Measurements from ENCODE around the gene ZNF804B. TPM values are rescaled to one million over a fixed set of nuclear protein-coding genes. Genes with fewer than 3 reads are reported as not detected.
"Not testable (repeated sequence)": the region's sequence is repeated elsewhere in the genome, so short reads cannot be mapped to it uniquely, and the experiment has no call there.

ZNF804B gene
- total and polyA plus RNA-seq, 4 experiments from 2014 or later, result not detected

DNA sequence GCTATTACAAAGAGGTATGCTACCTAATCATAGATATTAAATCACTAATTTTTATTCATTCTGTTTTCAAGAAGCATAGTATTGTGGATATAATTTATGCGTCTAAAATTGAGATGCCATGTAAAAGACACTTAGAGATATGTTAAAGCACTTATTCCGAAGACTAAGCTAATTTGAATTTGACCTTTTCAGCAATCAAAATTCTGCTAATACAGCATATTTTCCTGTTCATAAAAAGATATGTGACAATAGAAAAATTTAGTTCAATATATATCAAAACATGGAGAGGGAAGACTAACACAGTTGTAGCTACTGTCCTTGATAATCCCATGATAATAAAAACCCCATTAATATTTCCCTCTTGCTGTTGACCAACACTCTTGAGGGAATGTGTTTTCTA, 422.6 kb downstream of the ZNF804B start:
- ChIA-PET POLR2A (ENCODE audit: partially characterized antibody) (no interaction called here), CTCF (ENCODE audit: partially characterized antibody) (no interaction called here)
- H3K4me1 Mint-ChIP-seq, result no peaks in the 10 kb centered on the region
- no peaks in the 10 kb centered on the region for H3K4me1 ChIP-seq (ENCODE audit: insufficient read depth, low read length)
- intact Hi-C loops (cut with micrococcal nuclease), result no loop called here
- no peak for DNase-seq
- H3K27ac ChIP-seq (ENCODE audit: low read depth, low read length), result no peak overlapping the region
- no peaks in the 10 kb centered on the region for H3K36me3 ChIP-seq (ENCODE audit: insufficient read depth, low read length)
- no peaks in the 10 kb centered on the region for H3K27me3 ChIP-seq (ENCODE audit: insufficient read depth, low read length)
- no peaks in the 10 kb centered on the region for H3K36me3 Mint-ChIP-seq
- H3K4me3 ChIP-seq (ENCODE audit: low read length in 2 of 2), result no peak overlapping the region
- peaks cover 3 to 21% (median 8%) of the 10 kb centered on the region in 8 donors for H3K9me3 Mint-ChIP-seq
- no peaks in the 10 kb centered on the region for H3K27me3 Mint-ChIP-seq
- no peak overlapping the region for H3K27ac Mint-ChIP-seq
- no peaks in the 10 kb centered on the region for H3K9me3 ChIP-seq (ENCODE audit: control insufficient read depth in 1 of 2, low read length in 2 of 2)
- H3K4me3 Mint-ChIP-seq, result no peak overlapping the region

DNA sequence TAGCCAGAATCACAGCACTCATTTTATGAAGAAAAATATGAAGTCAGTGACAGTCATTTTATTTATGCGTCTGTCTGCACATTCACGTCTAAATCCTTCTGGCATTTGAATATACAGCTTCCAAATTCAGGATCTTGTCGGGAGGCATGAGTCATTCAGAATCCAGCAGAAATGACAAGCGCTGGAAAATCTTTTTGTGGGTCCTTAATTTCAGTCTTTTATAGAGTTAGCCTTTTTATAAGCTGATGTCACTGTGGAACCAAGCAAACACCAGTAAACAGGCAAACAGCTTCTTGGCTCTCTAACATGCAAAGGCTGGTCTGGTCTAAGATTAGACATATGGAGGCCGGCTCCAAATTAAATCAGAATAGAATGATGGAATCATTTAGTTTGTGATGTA, 424.2 kb downstream of the ZNF804B start:
- Histone ChIP-seq H3K9me3 (ENCODE audit: control insufficient read depth in 1 of 2, low read length in 2 of 2) (no peaks in the 10 kb centered on the region), H3K27ac (ENCODE audit: low read depth, low read length) (no peak overlapping the region), H3K36me3 (ENCODE audit: insufficient read depth, low read length) (no peaks in the 10 kb centered on the region), H3K4me1 (ENCODE audit: insufficient read depth, low read length) (no peaks in the 10 kb centered on the region), H3K4me3 (ENCODE audit: low read length in 2 of 2) (no peak overlapping the region), H3K27me3 (ENCODE audit: insufficient read depth, low read length) (no peaks in the 10 kb centered on the region)
- intact Hi-C loops (cut with micrococcal nuclease), result no loop called here
- Mint-ChIP-seq H3K4me3 (no peak overlapping the region), H3K27me3 (no peaks in the 10 kb centered on the region), H3K9me3 (peaks cover 3 to 12% (median 8%) of the 10 kb centered on the region in 8 donors), H3K36me3 (no peaks in the 10 kb centered on the region), H3K4me1 (no peaks in the 10 kb centered on the region), H3K27ac (no peak overlapping the region)
- ChIA-PET POLR2A (ENCODE audit: partially characterized antibody) (no interaction called here), CTCF (ENCODE audit: partially characterized antibody) (no interaction called here)
- DNase-seq, result no peak

DNA sequence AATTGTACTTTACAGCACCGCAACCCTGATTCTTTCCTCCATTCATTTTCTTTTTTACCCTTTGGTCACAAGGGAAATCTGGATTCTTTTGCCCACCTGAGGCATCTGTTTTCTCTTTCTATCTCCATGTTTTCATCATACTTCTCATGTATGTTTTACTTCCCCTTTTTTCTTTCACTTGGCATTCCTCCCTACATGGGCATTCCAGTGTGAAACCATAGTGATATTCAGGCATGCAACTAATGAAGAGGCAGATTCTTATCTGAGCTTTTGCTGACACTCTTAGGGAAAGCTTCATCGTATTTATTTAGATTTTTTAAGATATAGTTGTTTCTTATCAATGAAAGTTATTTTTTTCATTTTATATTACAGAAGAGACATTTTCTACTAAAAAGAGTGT, 441.3 kb downstream of the ZNF804B start:
- Mint-ChIP-seq H3K4me3 (no peak overlapping the region), H3K27ac (no peak overlapping the region), H3K27me3 (no peaks in the 10 kb centered on the region), H3K4me1 (no peaks in the 10 kb centered on the region), H3K36me3 (no peaks in the 10 kb centered on the region), H3K9me3 (peaks cover 0 to 8% (median 0%) of the 10 kb centered on the region in 8 donors)
- CTCF ChIA-PET (ENCODE audit: partially characterized antibody), result no interaction called here
- no peaks in the 10 kb centered on the region for H3K36me3 ChIP-seq (ENCODE audit: insufficient read depth, low read length)
- POLR2A ChIA-PET (ENCODE audit: partially characterized antibody), result no interaction called here
- no peaks in the 10 kb centered on the region for H3K27me3 ChIP-seq (ENCODE audit: insufficient read depth, low read length)
- DNase-seq, result no peak
- no peaks in the 10 kb centered on the region for H3K4me1 ChIP-seq (ENCODE audit: insufficient read depth, low read length)
- intact Hi-C loops (cut with micrococcal nuclease), result no loop called here
- H3K9me3 ChIP-seq (ENCODE audit: control insufficient read depth in 1 of 2, low read length in 2 of 2), result no peaks in the 10 kb centered on the region
- H3K27ac ChIP-seq (ENCODE audit: low read depth, low read length), result no peak overlapping the region
- H3K4me3 ChIP-seq (ENCODE audit: low read length in 2 of 2), result no peak overlapping the region

DNA sequence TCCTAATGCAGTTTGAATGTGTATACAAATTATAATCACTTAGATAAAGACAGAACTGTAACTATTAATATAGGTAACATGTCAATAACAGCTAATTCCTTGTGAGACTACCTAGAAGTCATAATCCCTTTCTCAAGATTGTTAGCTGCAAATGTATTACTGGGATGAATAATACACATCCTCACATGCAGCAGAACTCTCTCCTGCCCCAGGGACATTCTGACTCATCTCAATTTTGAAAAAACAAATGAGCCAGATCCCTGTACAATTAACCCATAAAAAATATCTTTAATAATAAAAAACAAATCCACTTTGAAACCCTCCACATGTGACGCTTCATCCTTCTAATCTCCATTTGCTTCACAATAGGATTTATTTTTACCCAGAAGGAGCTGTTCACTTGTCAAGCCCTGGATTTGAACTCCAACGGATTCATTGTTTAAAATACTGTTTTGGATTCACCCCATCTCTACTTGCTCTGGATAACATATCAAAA, 464.4 kb downstream of the ZNF804B start:
- Mint-ChIP-seq H3K27ac (no peak overlapping the region), H3K36me3 (no peaks in the 10 kb centered on the region), H3K4me1 (no peaks in the 10 kb centered on the region), H3K4me3 (no peak overlapping the region), H3K9me3 (peaks cover 0 to 10% (median 3%) of the 10 kb centered on the region in 8 donors), H3K27me3 (no peaks in the 10 kb centered on the region)
- DNase-seq, result no peak
- Histone ChIP-seq H3K4me3 (ENCODE audit: low read length in 2 of 2) (no peak overlapping the region), H3K27ac (ENCODE audit: low read depth, low read length) (no peak overlapping the region), H3K36me3 (ENCODE audit: insufficient read depth, low read length) (no peaks in the 10 kb centered on the region), H3K27me3 (ENCODE audit: insufficient read depth, low read length) (no peaks in the 10 kb centered on the region), H3K9me3 (ENCODE audit: control insufficient read depth in 1 of 2, low read length in 2 of 2) (no peaks in the 10 kb centered on the region), H3K4me1 (ENCODE audit: insufficient read depth, low read length) (no peaks in the 10 kb centered on the region)
- intact Hi-C loops (cut with micrococcal nuclease), result no loop called here
- ChIA-PET POLR2A (ENCODE audit: partially characterized antibody) (no interaction called here), CTCF (ENCODE audit: partially characterized antibody) (no interaction called here)

DNA sequence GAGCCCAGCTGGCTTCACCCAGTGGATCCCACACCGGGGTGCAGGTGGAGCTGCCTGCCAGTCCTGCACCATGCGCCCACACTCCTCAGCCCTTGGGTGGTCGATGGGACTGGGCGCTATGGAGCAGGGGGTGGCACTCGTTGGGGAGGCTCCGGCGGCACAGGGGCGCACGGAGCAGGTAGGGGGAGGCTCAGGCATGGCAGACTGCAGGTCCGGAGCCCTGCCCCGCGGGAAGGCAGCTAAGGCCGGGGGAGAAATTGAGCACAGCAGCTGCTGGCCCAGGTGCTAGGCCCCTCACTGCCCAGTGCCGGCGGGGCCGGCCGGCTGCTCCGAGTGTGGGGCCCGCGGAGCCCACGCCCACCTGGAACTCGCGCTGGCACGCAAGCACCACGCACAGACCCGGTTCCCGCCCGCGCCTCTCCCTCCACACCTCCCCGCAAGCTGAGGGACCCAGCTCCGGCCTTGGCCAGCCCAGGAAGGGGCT, 469.2 kb downstream of the ZNF804B start:
- CTCF ChIA-PET (ENCODE audit: partially characterized antibody); intact Hi-C loops (cut with micrococcal nuclease); H3K9me3 ChIP-seq (ENCODE audit: control insufficient read depth in 1 of 2, low read length in 2 of 2); H3K27ac ChIP-seq (ENCODE audit: low read depth, low read length); H3K36me3 Mint-ChIP-seq; H3K27me3 ChIP-seq (ENCODE audit: insufficient read depth, low read length); H3K36me3 ChIP-seq (ENCODE audit: insufficient read depth, low read length); H3K4me1 Mint-ChIP-seq; H3K27ac Mint-ChIP-seq; H3K4me1 ChIP-seq (ENCODE audit: insufficient read depth, low read length); H3K27me3 Mint-ChIP-seq; POLR2A ChIA-PET (ENCODE audit: partially characterized antibody); DNase-seq; H3K4me3 ChIP-seq (ENCODE audit: low read length in 2 of 2); H3K4me3 Mint-ChIP-seq: not testable (repeated sequence)
- peaks cover 0 to 10% (median 5%) of the 10 kb centered on the region in 8 donors for H3K9me3 Mint-ChIP-seq

DNA sequence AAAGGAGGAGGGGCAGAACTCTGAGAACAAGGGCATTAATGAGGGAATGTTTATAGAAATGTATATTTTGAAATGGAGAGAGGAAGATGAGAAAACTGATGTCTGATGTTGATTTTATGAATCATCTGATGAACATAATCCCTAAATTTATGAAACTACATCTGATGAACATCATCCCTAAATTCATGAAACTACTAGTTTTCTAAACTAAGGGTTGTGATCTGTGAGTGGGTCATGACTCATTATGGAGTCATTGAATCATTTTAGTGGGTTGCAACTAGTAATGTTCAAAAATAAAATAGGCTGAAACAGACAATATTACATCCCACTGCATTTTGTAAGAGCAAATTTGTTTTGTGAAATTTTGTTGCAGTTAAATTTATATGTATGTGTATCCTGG, 478.7 kb downstream of the ZNF804B start:
- Histone ChIP-seq H3K4me3 (ENCODE audit: low read length in 2 of 2) (no peak overlapping the region), H3K27me3 (ENCODE audit: insufficient read depth, low read length) (no peaks in the 10 kb centered on the region), H3K27ac (ENCODE audit: low read depth, low read length) (no peak overlapping the region), H3K36me3 (ENCODE audit: insufficient read depth, low read length) (no peaks in the 10 kb centered on the region), H3K4me1 (ENCODE audit: insufficient read depth, low read length) (no peaks in the 10 kb centered on the region), H3K9me3 (ENCODE audit: control insufficient read depth in 1 of 2, low read length in 2 of 2) (no peaks in the 10 kb centered on the region)
- H3K4me1 Mint-ChIP-seq, result no peaks in the 10 kb centered on the region
- no peak overlapping the region for H3K27ac Mint-ChIP-seq
- CTCF ChIA-PET (ENCODE audit: partially characterized antibody), result no interaction called here
- H3K9me3 Mint-ChIP-seq, result peaks cover 0 to 3% (median under 1%) of the 10 kb centered on the region in 8 donors
- DNase-seq, result no peak
- POLR2A ChIA-PET (ENCODE audit: partially characterized antibody), result no interaction called here
- H3K36me3 Mint-ChIP-seq, result no peaks in the 10 kb centered on the region
- no peak overlapping the region for H3K4me3 Mint-ChIP-seq
- intact Hi-C loops (cut with micrococcal nuclease), result no loop called here
- H3K27me3 Mint-ChIP-seq, result no peaks in the 10 kb centered on the region

DNA sequence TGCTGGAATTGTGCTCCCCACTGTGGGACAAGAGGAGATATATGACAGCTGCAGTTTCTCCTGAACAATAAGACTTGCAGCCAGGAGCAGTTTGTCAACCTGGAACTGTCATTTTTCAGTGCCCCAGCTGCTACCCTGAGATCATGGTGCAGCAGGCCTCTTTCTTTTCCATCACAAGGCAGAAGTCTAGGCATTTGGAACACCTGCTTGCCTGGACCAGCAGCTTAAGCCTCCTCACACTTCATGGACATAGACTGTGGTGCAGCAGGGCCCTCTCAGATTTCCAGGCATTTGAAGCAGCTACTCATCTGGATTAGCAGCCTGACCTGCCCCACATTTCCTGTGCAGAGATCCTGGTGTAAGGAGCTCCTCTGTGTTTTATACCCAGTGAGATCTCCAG, 486.7 kb downstream of the ZNF804B start:
- Histone ChIP-seq H3K27ac (ENCODE audit: low read depth, low read length) (no peak overlapping the region), H3K36me3 (ENCODE audit: insufficient read depth, low read length) (no peaks in the 10 kb centered on the region), H3K27me3 (ENCODE audit: insufficient read depth, low read length) (no peaks in the 10 kb centered on the region), H3K9me3 (ENCODE audit: control insufficient read depth in 1 of 2, low read length in 2 of 2) (no peaks in the 10 kb centered on the region), H3K4me1 (ENCODE audit: insufficient read depth, low read length) (no peaks in the 10 kb centered on the region), H3K4me3 (ENCODE audit: low read length in 2 of 2) (no peak overlapping the region)
- peaks cover 0 to 9% (median 4%) of the 10 kb centered on the region in 8 donors for H3K9me3 Mint-ChIP-seq
- no peak for DNase-seq
- CTCF ChIA-PET (ENCODE audit: partially characterized antibody), result interaction anchor here (1.5 kb wide), 1 partner anchor 10 kb away, joined by 4 read pairs; no protein-coding TSS in a partner anchor
- POLR2A ChIA-PET (ENCODE audit: partially characterized antibody), result no interaction called here
- intact Hi-C loops (cut with micrococcal nuclease), result no loop called here
- H3K4me3 Mint-ChIP-seq, result no peak overlapping the region
- H3K27me3 Mint-ChIP-seq, result no peaks in the 10 kb centered on the region
- H3K36me3 Mint-ChIP-seq, result no peaks in the 10 kb centered on the region
- H3K4me1 Mint-ChIP-seq, result no peaks in the 10 kb centered on the region
- H3K27ac Mint-ChIP-seq, result no peak overlapping the region

DNA sequence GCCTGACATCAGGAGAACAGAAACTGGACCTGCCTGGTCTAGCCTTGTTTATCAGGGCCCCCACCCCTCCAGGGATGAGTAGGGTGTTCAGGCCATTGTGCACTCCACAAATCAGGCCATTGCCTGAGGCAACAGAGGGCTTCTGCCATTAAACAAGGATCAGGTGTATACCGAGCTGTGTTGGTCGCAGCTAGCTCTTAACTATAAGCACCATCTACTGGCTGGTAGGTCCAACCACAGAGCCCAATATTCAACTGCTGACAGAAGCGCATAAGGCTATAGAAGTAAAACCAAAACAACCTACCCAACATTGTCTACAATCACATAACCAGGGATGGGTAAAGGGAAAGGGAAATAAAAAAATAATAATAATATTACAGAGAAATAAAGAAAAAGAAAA, 487.7 kb downstream of the ZNF804B start:
- no peak for DNase-seq
- no peaks in the 10 kb centered on the region for H3K4me1 ChIP-seq (ENCODE audit: insufficient read depth, low read length)
- H3K9me3 ChIP-seq (ENCODE audit: control insufficient read depth in 1 of 2, low read length in 2 of 2), result no peaks in the 10 kb centered on the region
- CTCF ChIA-PET (ENCODE audit: partially characterized antibody), result interaction anchor here (1.5 kb wide), 1 partner anchor 9 kb away, joined by 4 read pairs; no protein-coding TSS in a partner anchor
- Mint-ChIP-seq H3K4me3 (no peak overlapping the region), H3K4me1 (no peaks in the 10 kb centered on the region), H3K36me3 (no peaks in the 10 kb centered on the region), H3K9me3 (peaks cover 0 to 9% (median 5%) of the 10 kb centered on the region in 8 donors), H3K27me3 (no peaks in the 10 kb centered on the region), H3K27ac (no peak overlapping the region)
- no peaks in the 10 kb centered on the region for H3K36me3 ChIP-seq (ENCODE audit: insufficient read depth, low read length)
- H3K27ac ChIP-seq (ENCODE audit: low read depth, low read length), result no peak overlapping the region
- H3K4me3 ChIP-seq (ENCODE audit: low read length in 2 of 2), result no peak overlapping the region
- intact Hi-C loops (cut with micrococcal nuclease), result no loop called here
- no peaks in the 10 kb centered on the region for H3K27me3 ChIP-seq (ENCODE audit: insufficient read depth, low read length)
- POLR2A ChIA-PET (ENCODE audit: partially characterized antibody), result no interaction called here
